ENCODE data around the gene ARHGDIG.

Gene ARHGDIG

DNA sequence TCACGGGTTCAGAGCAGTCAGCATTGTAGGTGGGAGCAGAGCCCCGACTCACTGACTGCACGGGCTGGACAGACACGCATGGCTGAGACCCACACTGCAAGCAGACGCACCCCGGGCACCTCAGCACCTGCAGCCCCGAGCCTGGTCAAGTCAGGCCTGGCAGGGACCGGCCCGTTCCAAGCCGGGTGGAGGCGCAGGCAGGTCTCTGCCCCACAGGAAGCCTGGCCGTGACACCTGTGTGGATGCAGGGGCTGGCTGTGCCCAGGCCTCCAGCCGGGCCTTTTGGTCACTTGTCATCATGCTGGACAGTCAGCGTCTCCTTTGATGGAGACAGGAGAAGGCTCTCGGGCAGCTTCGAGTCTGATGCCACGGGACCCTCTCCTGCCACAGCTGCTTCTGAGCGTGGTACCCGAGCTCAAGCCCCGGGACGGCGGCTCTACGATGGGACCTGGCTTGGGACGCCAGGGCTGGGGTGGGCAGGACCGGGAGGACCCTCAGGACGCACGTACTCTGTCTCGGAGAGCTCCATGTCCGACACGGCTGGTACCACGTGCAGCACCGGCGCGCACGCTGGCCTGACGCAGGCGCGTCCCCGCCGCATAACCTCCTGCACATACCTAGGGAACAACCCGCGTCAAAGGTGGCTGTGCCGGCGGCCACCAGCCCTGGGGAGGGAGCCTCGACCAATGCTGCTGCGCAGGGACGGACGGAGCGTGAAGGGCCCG lies 10.5 kb downstream of the ARHGDIG start:
- Histone ChIP-seq H3K36me3 (ENCODE audit: control insufficient read depth, insufficient read depth, low read length) (peaks cover 59% of the 10 kb centered on the region), H3K27me3 (ENCODE audit: control insufficient read depth, insufficient read depth, low read length) (no peaks in the 10 kb centered on the region), H3K9me3 (ENCODE audit: control insufficient read depth, insufficient read depth, low read length) (no peaks in the 10 kb centered on the region)

DNA sequence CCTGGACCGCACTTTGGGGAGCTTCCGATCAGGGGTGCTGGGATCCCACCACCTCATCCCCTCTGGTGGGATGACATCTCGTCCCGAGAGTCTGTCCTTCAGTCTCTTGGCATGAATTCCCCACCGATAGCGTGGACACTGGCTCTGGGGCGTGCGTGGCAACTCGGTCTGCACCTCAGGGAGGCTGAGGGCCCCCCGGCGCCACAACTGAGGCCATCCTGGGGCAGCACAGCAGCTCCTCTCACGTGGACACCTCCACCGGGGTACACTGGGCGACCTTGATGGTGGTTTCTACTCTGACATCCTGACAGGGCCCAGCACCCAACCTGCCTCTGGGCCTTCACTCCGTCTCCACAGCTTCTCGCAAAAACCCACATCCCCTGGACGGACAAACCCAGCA lies 11.1 kb downstream of the ARHGDIG start:
- peaks cover 59% of the 10 kb centered on the region for H3K36me3 ChIP-seq (ENCODE audit: control insufficient read depth, insufficient read depth, low read length)
- H3K4me3 ChIP-seq (ENCODE audit: low read depth, low read length) = no peak overlapping the region
- H3K27me3 ChIP-seq (ENCODE audit: control insufficient read depth, insufficient read depth, low read length) = no peaks in the 10 kb centered on the region
- H3K9ac ChIP-seq (ENCODE audit: low read depth, low read length) = no peak overlapping the region
- no peaks in the 10 kb centered on the region for H3K4me1 ChIP-seq (ENCODE audit: control insufficient read depth, insufficient read depth, low read length)
- H3K9me3 ChIP-seq (ENCODE audit: control insufficient read depth, insufficient read depth, low read length) = no peaks in the 10 kb centered on the region
- no peak overlapping the region for H3K27ac ChIP-seq (ENCODE audit: low read depth, low read length)

More for the DNA sequence above, 10.5 kb downstream of the ARHGDIG start:
- no peak overlapping the region for H3K9ac ChIP-seq (ENCODE audit: low read depth, low read length)
- no peaks in the 10 kb centered on the region for H3K4me1 ChIP-seq (ENCODE audit: control insufficient read depth, insufficient read depth, low read length)
- H3K4me3 ChIP-seq (ENCODE audit: low read depth, low read length) = no peak overlapping the region
- no peak overlapping the region for H3K27ac ChIP-seq (ENCODE audit: low read depth, low read length)

DNA sequence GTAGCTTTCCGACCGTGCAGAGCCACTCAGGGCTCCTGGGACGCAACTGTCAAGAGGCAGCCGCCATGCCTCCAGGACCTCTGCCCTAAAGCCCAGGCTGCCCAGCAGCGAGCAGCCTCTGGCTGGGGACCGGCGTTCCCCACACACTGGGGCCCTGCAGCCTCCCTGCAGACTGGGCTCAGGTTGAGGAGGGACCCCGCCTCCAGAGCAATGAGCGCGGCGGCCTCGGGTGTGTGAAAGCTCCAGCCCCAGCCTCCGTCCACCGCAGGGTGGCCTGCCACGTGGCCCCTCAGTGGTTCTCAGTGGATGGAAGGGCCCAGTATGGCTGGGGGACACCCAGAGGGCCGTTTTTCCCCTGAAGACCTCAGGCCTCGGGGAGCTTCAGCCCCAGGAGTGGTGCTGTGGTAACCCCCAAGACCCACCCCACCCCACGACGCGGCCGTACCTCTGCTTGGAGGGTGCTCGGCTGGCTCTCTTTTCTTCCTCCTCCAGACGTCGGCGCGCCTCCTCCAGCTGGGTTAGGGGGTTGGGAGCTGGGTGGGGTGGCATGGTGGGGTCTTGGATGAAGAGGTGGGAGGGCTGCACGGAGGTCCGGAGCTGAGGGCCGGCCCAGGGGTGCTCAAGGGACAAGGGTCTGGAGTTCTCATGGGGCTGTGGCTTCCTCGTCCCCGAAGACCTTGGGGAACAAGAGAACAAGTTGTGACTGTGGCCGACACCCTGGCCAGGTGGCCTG lies 12.8 kb downstream of the ARHGDIG start:
- Histone ChIP-seq H3K27me3 (ENCODE audit: control insufficient read depth, insufficient read depth, low read length) (no peaks in the 10 kb centered on the region), H3K36me3 (ENCODE audit: control insufficient read depth, insufficient read depth, low read length) (peaks cover 66% of the 10 kb centered on the region), H3K4me1 (ENCODE audit: control insufficient read depth, insufficient read depth, low read length) (no peaks in the 10 kb centered on the region), H3K27ac (ENCODE audit: low read depth, low read length) (no peak overlapping the region), H3K4me3 (ENCODE audit: low read depth, low read length) (no peak overlapping the region), H3K9ac (ENCODE audit: low read depth, low read length) (no peak overlapping the region), H3K9me3 (ENCODE audit: control insufficient read depth, insufficient read depth, low read length) (no peaks in the 10 kb centered on the region)

DNA sequence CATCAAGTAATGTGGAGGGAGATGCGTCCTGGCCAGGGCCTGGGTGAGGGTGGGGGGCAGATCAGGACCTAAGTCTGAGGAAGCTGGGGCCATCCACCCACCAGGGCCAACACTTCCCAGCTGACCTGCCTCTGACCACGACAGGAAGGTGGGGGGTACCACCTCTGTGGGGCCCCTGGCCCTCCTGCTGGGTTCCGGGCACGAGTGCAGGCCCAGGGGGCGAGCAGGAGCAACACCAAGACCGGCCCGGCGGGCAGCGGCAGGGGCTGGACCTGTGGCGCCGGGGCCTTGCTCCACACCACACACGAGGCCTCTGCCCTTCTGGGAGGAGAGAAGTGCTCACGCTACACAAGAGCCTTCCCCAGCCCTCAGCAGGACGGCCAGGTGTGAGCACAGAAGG lies 15.9 kb downstream of the ARHGDIG start:
- peaks cover 49% of the 10 kb centered on the region for H3K36me3 ChIP-seq (ENCODE audit: control insufficient read depth, insufficient read depth, low read length)
- no peaks in the 10 kb centered on the region for H3K27me3 ChIP-seq (ENCODE audit: control insufficient read depth, insufficient read depth, low read length)
- H3K4me3 ChIP-seq (ENCODE audit: low read depth, low read length) = no peak overlapping the region
- H3K9me3 ChIP-seq (ENCODE audit: control insufficient read depth, insufficient read depth, low read length) = no peaks in the 10 kb centered on the region
- H3K9ac ChIP-seq (ENCODE audit: low read depth, low read length) = no peak overlapping the region
- no peak overlapping the region for H3K27ac ChIP-seq (ENCODE audit: low read depth, low read length)
- no peaks in the 10 kb centered on the region for H3K4me1 ChIP-seq (ENCODE audit: control insufficient read depth, insufficient read depth, low read length)

DNA sequence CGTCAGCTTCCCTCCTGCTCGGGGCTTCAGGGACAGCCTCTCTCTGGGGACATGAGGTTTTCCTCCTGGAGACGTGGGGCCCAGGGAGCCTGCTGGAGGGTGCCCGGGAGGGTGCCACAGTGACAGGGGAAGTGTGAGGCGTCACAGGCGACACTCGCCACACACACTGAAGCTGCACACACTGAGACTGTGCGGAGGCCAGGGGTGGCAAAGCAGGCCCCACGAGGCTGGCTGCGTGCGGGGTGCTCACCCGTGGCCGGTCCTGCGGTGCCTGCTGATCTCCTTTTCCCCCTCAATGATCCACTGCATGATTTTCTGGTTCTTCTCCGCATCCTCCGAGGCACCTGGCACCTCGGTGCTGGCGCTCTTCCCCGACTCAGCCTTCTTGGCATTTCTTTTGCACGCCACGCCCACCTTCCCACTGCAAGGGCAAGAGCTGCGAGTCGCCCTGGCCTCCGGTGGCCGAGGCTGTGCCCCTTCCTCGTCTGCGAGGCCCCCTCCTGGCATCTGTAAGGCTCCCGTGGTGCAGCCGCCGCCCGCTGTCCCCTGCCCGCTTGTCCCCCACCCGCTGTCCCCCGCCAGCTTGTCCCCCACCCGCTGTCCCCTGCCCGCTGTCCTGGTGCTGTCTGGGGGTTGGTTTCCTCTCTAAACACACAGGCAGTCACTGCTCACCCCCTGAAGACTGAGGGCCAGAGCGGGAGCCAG lies 16.6 kb downstream of the ARHGDIG start:
- Histone ChIP-seq H3K27me3 (ENCODE audit: control insufficient read depth, insufficient read depth, low read length) (no peaks in the 10 kb centered on the region), H3K27ac (ENCODE audit: low read depth, low read length) (no peak overlapping the region), H3K9me3 (ENCODE audit: control insufficient read depth, insufficient read depth, low read length) (no peaks in the 10 kb centered on the region), H3K4me3 (ENCODE audit: low read depth, low read length) (no peak overlapping the region), H3K36me3 (ENCODE audit: control insufficient read depth, insufficient read depth, low read length) (peaks cover 43% of the 10 kb centered on the region), H3K4me1 (ENCODE audit: control insufficient read depth, insufficient read depth, low read length) (no peaks in the 10 kb centered on the region), H3K9ac (ENCODE audit: low read depth, low read length) (no peak overlapping the region)

DNA sequence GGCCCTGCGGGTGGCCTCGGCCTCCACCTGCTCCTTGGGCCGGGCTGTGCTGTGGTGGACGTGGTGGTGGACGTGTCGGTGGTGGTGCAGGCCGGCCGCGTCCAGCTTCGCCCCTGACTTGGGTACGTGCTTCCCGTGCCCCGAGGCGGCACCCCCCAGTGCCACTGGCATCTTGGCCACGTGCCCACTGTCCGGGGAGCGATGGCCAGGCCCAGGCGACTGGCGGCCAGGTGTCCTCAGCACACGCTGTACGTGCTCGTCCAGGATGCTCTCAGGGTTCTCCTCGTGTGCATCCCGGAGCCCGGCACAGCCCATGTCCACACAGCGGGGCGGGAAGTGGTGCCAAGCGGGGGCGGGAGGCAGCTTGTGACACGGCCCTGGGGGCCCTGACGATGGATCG lies 17.4 kb downstream of the ARHGDIG start:
- Histone ChIP-seq H3K27ac (ENCODE audit: low read depth, low read length) (no peak overlapping the region), H3K4me1 (ENCODE audit: control insufficient read depth, insufficient read depth, low read length) (no peaks in the 10 kb centered on the region), H3K4me3 (ENCODE audit: low read depth, low read length) (no peak overlapping the region), H3K9me3 (ENCODE audit: control insufficient read depth, insufficient read depth, low read length) (no peaks in the 10 kb centered on the region), H3K36me3 (ENCODE audit: control insufficient read depth, insufficient read depth, low read length) (peaks cover 44% of the 10 kb centered on the region), H3K9ac (ENCODE audit: low read depth, low read length) (no peak overlapping the region), H3K27me3 (ENCODE audit: control insufficient read depth, insufficient read depth, low read length) (no peaks in the 10 kb centered on the region)

DNA sequence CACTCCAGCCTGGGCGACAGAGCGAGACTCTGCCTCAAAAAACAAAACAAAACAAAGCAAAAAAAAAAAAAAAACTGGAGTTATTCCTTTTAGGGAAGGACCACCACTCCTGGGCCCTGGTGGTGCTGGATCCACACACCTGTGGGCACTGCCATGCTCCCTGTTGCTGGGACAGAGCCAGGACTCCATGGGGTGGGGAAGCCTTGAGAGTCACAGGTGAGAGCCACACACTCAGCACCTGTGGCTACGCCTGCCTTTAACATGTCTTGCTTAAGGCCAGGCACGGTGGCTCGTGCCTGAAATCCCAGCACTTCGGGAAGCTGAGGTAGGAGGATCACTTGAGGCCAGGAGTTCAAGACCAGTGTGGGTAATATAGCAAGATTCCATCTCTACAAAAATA lies 20.8 kb downstream of the ARHGDIG start:
- Histone ChIP-seq H3K4me1 (ENCODE audit: control insufficient read depth, insufficient read depth, low read length) (no peaks in the 10 kb centered on the region), H3K9me3 (ENCODE audit: control insufficient read depth, insufficient read depth, low read length) (no peaks in the 10 kb centered on the region), H3K9ac (ENCODE audit: low read depth, low read length) (no peak overlapping the region), H3K4me3 (ENCODE audit: low read depth, low read length) (no peak overlapping the region), H3K36me3 (ENCODE audit: control insufficient read depth, insufficient read depth, low read length) (peaks cover 51% of the 10 kb centered on the region), H3K27me3 (ENCODE audit: control insufficient read depth, insufficient read depth, low read length) (no peaks in the 10 kb centered on the region), H3K27ac (ENCODE audit: low read depth, low read length) (no peak overlapping the region)

DNA sequence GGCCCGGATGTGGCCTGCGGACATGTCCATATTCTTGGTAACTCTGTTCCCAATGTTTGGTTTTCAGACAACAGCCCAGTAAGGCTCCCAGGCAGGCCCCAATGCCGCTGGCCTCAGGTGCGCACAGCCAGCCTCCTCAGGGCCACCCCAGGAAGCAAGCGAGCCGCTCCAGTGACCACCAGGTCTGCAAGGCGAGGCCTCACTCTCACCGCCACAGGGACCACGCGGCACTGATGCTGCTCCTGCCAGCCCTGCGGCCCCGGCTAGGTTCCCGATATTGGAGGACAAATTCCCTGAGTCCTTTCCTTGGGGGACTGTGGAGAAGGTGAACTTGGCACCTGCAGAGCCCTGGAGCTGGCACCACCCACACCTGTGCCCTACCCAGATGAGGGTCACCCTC lies 21.6 kb downstream of the ARHGDIG start:
- no peak overlapping the region for H3K27ac ChIP-seq (ENCODE audit: low read depth, low read length)
- no peaks in the 10 kb centered on the region for H3K4me1 ChIP-seq (ENCODE audit: control insufficient read depth, insufficient read depth, low read length)
- peaks cover 51% of the 10 kb centered on the region for H3K36me3 ChIP-seq (ENCODE audit: control insufficient read depth, insufficient read depth, low read length)
- H3K4me3 ChIP-seq (ENCODE audit: low read depth, low read length) = no peak overlapping the region
- no peak overlapping the region for H3K9ac ChIP-seq (ENCODE audit: low read depth, low read length)
- H3K27me3 ChIP-seq (ENCODE audit: control insufficient read depth, insufficient read depth, low read length) = no peaks in the 10 kb centered on the region
- no peaks in the 10 kb centered on the region for H3K9me3 ChIP-seq (ENCODE audit: control insufficient read depth, insufficient read depth, low read length)

DNA sequence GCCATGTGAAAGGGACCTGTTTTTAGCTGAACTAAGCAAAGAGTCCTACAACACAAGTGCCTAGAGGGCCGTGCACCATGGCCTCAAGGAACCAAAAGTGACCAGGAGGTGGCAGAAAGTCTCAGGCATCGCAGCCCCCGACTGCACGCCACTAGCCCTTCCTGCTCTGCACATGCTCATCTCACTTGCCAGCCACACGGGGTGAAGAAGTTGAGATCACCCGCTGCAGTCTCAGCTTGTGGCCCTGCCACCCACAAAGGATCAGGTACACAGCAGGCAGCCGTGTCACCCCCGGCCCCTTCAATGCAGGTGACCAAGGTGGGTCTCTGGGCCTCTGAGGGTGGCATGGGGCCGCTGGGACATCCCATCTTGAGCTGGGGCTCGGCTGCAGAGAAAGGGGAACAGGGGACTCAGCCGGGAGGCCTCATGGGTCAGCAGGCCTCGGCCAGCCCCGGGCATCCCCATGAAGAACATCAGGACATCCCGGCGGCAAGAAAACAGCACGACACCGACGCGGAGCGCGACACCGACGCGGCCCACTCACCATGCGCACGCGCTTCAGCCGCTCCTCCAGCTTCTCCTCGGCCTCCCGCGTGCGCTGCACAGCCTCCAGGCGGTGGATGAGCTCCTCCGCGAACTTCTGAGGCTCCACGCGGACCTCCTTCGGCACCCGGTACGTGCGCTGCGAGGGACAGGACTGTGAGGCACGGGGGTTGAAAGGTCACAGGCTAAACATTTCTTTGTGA lies 23.5 kb downstream of the ARHGDIG start:
- Histone ChIP-seq H3K36me3 (ENCODE audit: control insufficient read depth, insufficient read depth, low read length) (peaks cover 55% of the 10 kb centered on the region), H3K4me1 (ENCODE audit: control insufficient read depth, insufficient read depth, low read length) (no peaks in the 10 kb centered on the region), H3K9ac (ENCODE audit: low read depth, low read length) (no peak overlapping the region), H3K27me3 (ENCODE audit: control insufficient read depth, insufficient read depth, low read length) (no peaks in the 10 kb centered on the region), H3K4me3 (ENCODE audit: low read depth, low read length) (no peak overlapping the region), H3K9me3 (ENCODE audit: control insufficient read depth, insufficient read depth, low read length) (no peaks in the 10 kb centered on the region), H3K27ac (ENCODE audit: low read depth, low read length) (no peak overlapping the region)

DNA sequence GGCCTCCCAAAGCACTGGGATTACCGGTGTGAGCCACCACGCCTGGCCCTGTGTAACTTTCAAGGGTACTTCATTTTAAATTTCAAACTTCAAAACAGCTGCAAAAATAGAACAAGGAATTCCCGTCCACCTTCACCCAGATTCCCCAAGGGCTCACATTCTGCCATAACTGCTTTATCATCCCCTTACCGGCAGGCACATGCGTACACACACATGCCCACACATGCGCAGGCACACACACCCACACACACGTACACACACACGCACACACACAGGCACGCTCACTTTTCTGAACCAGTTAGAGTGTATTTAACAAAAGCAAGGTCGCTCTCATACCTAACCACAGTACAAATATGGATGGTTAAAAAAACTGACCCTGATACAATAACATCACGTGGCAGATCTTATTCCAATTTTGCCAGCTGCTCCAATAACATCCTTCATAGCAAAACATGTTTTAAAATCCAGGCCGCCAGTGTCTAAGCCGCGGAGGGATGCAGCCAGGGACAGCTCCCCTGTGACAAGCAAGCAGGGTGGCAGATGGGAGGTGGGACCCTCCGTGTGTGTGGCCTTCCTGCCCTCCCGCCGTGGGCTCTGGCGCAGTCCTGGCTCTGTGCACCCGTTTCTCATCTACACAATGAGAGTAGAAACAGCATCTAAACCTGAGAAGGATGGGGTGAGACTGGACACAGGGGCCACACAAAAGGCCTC lies 25.7 kb downstream of the ARHGDIG start:
- H3K9ac ChIP-seq (ENCODE audit: low read depth, low read length) = no peak overlapping the region
- no peaks in the 10 kb centered on the region for H3K27me3 ChIP-seq (ENCODE audit: control insufficient read depth, insufficient read depth, low read length)
- no peaks in the 10 kb centered on the region for H3K9me3 ChIP-seq (ENCODE audit: control insufficient read depth, insufficient read depth, low read length)
- H3K27ac ChIP-seq (ENCODE audit: low read depth, low read length) = no peak overlapping the region
- no peaks in the 10 kb centered on the region for H3K4me1 ChIP-seq (ENCODE audit: control insufficient read depth, insufficient read depth, low read length)
- no peak overlapping the region for H3K4me3 ChIP-seq (ENCODE audit: low read depth, low read length)
- H3K36me3 ChIP-seq (ENCODE audit: control insufficient read depth, insufficient read depth, low read length) = peaks cover 60% of the 10 kb centered on the region
